Breast epithelium (tissue), 3 donors: ENCODE measurements around the gene CASZ1.

Experiments used
- POLR2AphosphoS5 ChIP-seq, 3 donors: sonication (generic); formaldehyde crosslinking; IDR thresholded peaks; one replicate each; pipeline ENCODE4 v1.6.1; 2017; ENCODE audit warnings: antibody characterized with exemption in 3 of 3
- TF ChIP-seq, protein P1 (sequence below), 3 donors: fragments of 450-650 bp; IDR thresholded peaks; one replicate each; pipeline ENCODE4 v1.5.1; 2016 to 2017; ENCODE audit warnings: antibody characterized with exemption in 3 of 3, mild to moderate bottlenecking in 3 of 3, moderate library complexity in 3 of 3

DNA sequence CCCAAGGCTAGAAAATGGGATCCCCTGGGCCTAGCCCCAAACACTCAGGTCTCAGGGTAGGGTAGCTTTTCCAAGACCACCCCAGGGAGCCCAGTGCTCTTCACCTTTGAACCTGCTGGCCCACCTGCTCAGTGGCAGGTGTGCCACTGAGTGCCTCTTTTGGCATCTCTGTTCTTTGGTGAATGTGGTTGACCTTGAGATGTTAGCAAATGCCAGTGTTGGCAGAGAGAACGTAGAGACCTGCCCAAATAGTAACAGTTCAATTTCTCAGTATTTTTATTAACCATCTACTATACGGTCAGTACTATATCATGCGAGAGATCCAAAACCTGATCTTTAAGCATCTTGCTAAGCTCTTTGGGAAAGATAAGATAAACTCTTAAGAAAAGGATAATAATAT lies 193.5 kb downstream of the CASZ1 start:
- TF ChIP-seq, protein P1, sequence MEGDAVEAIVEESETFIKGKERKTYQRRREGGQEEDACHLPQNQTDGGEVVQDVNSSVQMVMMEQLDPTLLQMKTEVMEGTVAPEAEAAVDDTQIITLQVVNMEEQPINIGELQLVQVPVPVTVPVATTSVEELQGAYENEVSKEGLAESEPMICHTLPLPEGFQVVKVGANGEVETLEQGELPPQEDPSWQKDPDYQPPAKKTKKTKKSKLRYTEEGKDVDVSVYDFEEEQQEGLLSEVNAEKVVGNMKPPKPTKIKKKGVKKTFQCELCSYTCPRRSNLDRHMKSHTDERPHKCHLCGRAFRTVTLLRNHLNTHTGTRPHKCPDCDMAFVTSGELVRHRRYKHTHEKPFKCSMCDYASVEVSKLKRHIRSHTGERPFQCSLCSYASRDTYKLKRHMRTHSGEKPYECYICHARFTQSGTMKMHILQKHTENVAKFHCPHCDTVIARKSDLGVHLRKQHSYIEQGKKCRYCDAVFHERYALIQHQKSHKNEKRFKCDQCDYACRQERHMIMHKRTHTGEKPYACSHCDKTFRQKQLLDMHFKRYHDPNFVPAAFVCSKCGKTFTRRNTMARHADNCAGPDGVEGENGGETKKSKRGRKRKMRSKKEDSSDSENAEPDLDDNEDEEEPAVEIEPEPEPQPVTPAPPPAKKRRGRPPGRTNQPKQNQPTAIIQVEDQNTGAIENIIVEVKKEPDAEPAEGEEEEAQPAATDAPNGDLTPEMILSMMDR (IDR thresholded peaks at IDR 0.05): no peak
- TF ChIP-seq POLR2AphosphoS5 (IDR thresholded peaks at IDR 0.05): no peak
